Bronchial epithelial cell (primary cell): ENCODE results near the gene HNRNPH2. TPM values are rescaled to one million over a fixed set of nuclear protein-coding genes. Genes with fewer than 3 reads are reported as not detected.

Experiments
- DNase-seq: peaks from one replicate; pipeline ENCODE4 v3.0.0-alpha.2; 2010; ENCODE audit warnings: low read depth
- FAIRE-seq: peaks from 2 replicates; lab custom pipeline; 2011; peaks lifted over from hg19 to GRCh38; lab: Jason Lieb, UNC
- H3K27me3 ChIP-seq: 2 replicates; pipeline ENCODE4 v1.5.1; 2011; ENCODE audit warnings: low read length; ENCODE audit not compliant: control insufficient read depth, insufficient read depth
- H3K36me3 ChIP-seq: 2 replicates; pipeline ENCODE4 v1.5.1; 2011; ENCODE audit warnings: low read length; ENCODE audit not compliant: control insufficient read depth, insufficient read depth
- H3K4me3 ChIP-seq: 2 replicates; pipeline ENCODE4 v1.5.1; 2011; ENCODE audit warnings: mild to moderate bottlenecking, low read depth, low read length, control low read depth
- total RNA-seq: library from RNA; depleted of rRNA; stranded (reverse); fragments of >200 nt; gene quantifications from 2 replicates; pipeline ENCODE4 v1.2.1, GENCODE V29; 2014
- TF ChIP-seq, protein P1 (sequence below): IDR thresholded peaks from 2 replicates; pipeline ENCODE4 v1.5.1; 2011; ENCODE audit warnings: mild to moderate bottlenecking, moderate library complexity, low read length, control low read depth, inconsistent platforms; ENCODE audit not compliant: insufficient read depth, severe bottlenecking

The HNRNPH2 gene
- total RNA-seq, 1 donor from 2014 or later, result 104 TPM

- DNase-seq (peak; percentile 31), FAIRE-seq (no peak)
- no peaks in the 10 kb centered on the region for H3K27me3 ChIP-seq
- no peak overlapping the region for H3K4me3 ChIP-seq
- TF ChIP-seq, protein P1, sequence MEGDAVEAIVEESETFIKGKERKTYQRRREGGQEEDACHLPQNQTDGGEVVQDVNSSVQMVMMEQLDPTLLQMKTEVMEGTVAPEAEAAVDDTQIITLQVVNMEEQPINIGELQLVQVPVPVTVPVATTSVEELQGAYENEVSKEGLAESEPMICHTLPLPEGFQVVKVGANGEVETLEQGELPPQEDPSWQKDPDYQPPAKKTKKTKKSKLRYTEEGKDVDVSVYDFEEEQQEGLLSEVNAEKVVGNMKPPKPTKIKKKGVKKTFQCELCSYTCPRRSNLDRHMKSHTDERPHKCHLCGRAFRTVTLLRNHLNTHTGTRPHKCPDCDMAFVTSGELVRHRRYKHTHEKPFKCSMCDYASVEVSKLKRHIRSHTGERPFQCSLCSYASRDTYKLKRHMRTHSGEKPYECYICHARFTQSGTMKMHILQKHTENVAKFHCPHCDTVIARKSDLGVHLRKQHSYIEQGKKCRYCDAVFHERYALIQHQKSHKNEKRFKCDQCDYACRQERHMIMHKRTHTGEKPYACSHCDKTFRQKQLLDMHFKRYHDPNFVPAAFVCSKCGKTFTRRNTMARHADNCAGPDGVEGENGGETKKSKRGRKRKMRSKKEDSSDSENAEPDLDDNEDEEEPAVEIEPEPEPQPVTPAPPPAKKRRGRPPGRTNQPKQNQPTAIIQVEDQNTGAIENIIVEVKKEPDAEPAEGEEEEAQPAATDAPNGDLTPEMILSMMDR, result peak; percentile 38
- no peaks in the 10 kb centered on the region for H3K36me3 ChIP-seq
Observed at GRCh38 chrX:101462892-101463291, 54.9 kb downstream of the HNRNPH2 start.

Other genes with a start within 250 kb of the HNRNPH2 start
- not detected in 2 replicates for gene DRP2, start 188.4 kb upstream of the HNRNPH2 start, total RNA-seq
- gene TAF7L, start 116.9 kb upstream of the HNRNPH2 start, total RNA-seq, result under 0.01 TPM in 1 of 2 replicates, not detected in the other
- 4.4 and 7.4 TPM in 2 replicates for gene TIMM8A, start 59.5 kb upstream of the HNRNPH2 start, total RNA-seq
- gene BTK, start 22.0 kb upstream of the HNRNPH2 start, total RNA-seq, result under 0.01 TPM in 1 of 2 replicates, not detected in the other
- gene RPL36A, start 17.2 kb upstream of the HNRNPH2 start, total RNA-seq, result 736 and 1,171 TPM in 2 replicates
- 9.0 and 15.0 TPM in 2 replicates for gene GLA, start 297 bp upstream of the HNRNPH2 start, total RNA-seq
- 0.79 and 1.8 TPM in 2 replicates for gene ARMCX4, start 77.2 kb downstream of the HNRNPH2 start, total RNA-seq
- 5.8 and 7.4 TPM in 2 replicates for gene ARMCX1, start 142.3 kb downstream of the HNRNPH2 start, total RNA-seq
- gene ARMCX6, start 209.8 kb downstream of the HNRNPH2 start, total RNA-seq, result 15.0 and 18.7 TPM in 2 replicates
- 35.0 and 37.5 TPM in 2 replicates for gene ARMCX3, start 214.9 kb downstream of the HNRNPH2 start, total RNA-seq